Stromal cell of bone marrow (primary cell): ENCODE measurements around the gene EDEM1.
A peak's percentile ranks its signal among the peaks of the same experiment; 100 is the strongest.
"Not testable (repeated sequence)": the region's sequence is repeated elsewhere in the genome, so short reads cannot be mapped to it uniquely, and the experiment has no call there.

ENCODE experiments used
- DNase-seq: peaks from one replicate; pipeline ENCODE4 v3.0.0-alpha.2; 2012; ENCODE audit warnings: low read depth

Gene EDEM1

DNA sequence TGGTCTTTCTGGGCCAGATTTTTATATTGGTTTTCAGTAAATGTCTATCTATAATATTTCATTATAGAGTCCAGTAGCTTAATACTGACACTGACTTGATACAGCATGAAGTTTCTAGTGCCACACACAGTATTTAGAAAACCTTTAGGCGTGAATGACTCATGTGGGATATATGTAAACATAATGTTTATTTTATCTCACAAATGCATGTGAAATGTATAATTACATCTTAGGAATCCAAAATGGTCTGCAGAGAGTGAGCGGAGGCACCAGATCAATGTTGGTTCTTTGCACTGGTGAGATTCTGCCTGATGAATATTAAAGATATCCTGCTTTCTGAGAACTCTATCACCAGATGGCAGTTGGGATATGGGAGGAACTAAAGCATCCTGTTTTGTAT is 8.5 kb upstream of the EDEM1 start:
- not testable (repeated sequence) for DNase-seq

- DNase-seq, result no peak
These were observed 5.9 kb upstream of the EDEM1 start for GRCh38 chr3:5181469-5182141.

- not testable (repeated sequence) for DNase-seq
These were observed 3.8 kb upstream of the EDEM1 start for GRCh38 chr3:5183714-5184113.

GRCh38 chr3:5184499-5184898 is 3.0 kb upstream of the EDEM1 start:
- no peak for DNase-seq

GRCh38 chr3:5185093-5185673 is 2.3 kb upstream of the EDEM1 start:
- DNase-seq, result no peak

GRCh38 chr3:5186089-5186857 is 1.2 kb upstream of the EDEM1 start:
- no peak for DNase-seq

- no peak for DNase-seq
These were observed 700 bp upstream of the EDEM1 start for GRCh38 chr3:5186858-5187155.

DNA sequence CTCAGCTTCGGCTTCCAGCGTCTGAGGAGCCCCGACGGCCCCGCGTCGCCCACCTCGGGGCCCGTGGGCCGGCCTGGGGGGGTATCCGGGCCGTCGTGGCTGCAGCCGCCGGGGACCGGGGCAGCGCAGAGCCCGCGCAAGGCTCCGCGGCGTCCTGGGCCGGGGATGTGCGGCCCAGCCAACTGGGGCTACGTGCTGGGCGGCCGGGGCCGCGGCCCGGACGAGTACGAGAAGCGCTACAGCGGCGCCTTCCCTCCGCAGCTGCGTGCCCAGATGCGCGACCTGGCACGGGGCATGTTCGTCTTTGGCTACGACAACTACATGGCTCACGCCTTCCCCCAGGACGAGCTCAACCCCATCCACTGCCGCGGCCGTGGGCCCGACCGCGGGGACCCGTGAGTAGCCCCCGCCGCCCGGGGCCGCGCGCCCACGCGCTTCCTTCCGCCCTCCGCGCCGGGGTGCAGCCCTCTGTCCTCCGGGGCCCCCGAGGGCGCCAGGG is 462 bp downstream of the EDEM1 start:
- DNase-seq, result no peak

DNA sequence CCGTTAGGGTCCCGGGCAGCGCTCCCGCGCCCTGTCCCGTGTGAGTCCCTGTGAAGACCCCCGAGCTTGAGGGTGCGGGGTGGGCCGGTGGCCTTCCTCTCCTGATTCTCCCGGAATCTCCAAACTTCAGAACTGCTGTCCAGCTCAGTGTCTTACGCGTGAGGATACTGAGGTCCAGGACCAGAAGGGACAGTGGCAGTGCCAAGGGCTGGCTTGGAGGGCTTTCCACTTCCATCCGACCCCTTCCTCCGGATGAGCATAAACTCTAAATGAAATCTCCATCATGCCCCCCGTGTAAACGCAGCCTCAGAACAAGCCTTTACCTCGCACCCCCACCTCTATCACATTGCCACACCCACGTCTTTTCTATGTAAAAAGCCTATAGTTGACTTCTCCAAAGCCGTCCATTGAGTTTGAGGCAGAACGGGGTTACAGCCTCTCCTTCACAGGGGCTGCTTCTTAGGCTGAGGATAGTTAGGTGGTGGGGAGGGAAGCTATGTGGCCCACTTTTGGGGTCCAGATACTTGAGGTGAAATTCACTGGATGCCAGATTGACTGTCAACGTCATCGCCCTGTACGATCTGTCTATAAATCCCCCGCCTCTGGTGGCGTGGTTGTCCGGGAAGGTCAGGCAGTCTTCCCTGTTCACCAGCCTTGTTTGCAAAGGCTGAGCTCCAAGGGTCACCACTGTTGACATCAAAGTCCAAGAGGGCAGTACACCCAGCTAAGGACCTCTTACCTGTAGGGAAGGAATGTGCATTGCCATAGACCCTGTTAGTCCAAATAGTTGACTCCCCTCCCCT is 1.1 kb downstream of the EDEM1 start:
- no peak for DNase-seq

DNA sequence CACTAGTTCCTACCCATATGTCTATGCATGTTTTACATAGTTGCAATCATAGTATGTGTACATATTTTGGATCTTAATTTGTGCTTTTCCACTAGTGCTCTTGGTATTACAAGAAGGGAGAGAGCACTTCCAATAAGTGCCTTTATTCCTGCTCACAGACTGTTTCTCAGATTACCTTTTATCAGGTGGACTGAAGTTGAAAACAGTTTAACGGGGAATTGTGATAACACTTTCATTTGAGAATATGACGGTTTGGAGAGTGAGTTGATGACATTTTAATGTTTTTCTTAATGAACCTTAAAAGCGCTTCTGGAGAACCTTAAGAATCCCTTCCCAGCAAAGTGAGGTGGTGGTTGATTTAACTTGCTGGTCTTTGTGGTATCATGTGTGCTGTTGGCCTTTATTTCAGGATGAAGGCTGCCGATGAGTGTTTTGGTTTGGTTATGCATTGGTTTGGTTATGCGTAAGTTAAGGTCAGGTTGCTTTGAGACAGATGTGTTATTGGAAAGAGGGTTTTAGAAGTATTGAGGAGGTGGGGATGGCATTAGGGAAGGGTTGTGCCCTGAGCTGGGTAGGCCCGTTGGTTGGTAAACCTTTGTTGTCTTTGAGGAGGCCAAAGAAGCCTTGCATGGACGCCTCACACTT is 2.8 kb downstream of the EDEM1 start:
- no peak for DNase-seq

GRCh38 chr3:5191555-5192304 is 4.2 kb downstream of the EDEM1 start:
- DNase-seq, result no peak

DNA sequence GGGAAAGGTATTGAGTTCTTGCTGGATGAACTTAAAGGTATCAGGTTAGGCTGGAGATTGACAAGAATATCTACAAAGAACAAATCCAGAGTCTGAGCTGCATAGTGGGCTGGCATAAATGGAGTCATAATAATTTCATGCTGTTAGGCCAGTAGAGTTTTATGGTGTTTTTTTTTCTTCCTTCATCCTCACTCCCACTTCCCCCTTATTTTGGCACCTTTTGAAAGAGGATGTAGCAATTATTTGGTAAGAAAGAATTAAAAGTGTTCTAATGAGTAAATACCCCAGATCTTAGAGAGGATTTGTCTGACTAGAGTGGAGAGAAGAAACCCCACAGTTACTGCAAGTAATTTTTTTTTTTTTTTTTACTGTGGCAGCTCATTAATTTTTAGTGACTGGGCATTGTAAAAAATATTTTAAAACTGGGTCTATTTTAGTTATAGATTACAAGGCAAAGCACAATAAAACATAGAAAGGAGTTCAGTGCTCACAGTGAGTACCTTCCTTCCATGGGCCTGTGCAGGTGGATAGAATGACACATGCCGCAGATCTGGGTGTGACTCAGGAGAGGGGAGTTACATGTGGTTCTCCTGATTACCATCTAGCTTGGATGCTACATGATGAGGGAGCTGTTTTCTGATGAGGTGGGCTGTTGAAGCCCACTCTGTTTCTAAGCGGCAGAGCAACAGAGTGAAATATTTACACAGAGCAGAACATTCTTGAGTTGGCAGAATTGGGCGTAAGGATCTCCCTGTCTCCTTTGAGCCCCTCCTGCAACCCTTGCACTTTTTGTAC is 5.3 kb downstream of the EDEM1 start:
- no peak for DNase-seq

- no peak for DNase-seq
These were observed 6.8 kb downstream of the EDEM1 start for GRCh38 chr3:5194341-5194740.

- DNase-seq, result peak; percentile 52
These were observed 7.4 kb downstream of the EDEM1 start for GRCh38 chr3:5194801-5195509.

DNA sequence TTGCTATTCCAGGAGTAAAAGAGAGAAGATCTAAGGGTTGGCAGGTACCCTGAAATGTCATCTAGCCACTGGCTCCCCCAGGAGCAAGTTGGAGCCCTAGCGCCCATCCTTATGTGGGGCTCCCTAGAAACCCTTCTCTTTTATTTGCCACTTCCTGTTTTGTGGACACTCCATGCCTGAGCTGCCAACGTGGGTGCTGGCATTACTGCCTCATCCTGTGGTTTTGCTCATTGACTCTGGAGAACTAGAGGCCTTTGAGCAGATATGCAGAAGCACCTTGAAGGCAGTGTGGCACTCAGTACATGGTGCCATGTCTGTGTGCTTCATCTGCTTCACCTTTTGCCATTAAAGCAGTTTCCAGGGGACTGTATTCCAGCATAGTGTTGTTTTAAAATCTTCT is 8.1 kb downstream of the EDEM1 start:
- no peak for DNase-seq

DNA sequence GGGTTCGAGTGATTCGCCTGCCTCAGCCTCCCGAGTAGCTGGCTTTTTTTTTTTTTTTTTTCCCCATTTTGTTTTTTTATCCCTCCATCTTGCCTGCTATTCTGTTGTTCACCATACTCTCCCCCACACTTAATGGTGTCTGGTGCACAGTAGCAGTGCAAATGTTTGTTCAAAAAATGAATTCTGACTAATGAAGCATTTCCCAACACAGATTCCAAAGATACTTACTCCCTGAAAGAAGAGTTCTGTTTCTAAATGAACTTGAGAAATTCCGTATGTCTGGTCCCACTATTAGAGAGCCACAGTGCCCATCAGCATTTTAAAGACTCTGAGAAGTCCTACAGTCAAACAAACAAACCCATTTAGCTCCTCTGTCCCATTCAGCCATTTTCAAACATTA is 9.5 kb downstream of the EDEM1 start:
- DNase-seq, result no peak

- DNase-seq, result no peak
These were observed 10.2 kb downstream of the EDEM1 start for GRCh38 chr3:5197470-5198312.

- no peak for DNase-seq
These were observed 10.8 kb downstream of the EDEM1 start for GRCh38 chr3:5198313-5198677.
